Measurements from ENCODE around the gene CMTM3. TPM values are rescaled to one million over a fixed set of nuclear protein-coding genes. Genes with fewer than 3 reads are reported as not detected.

The CMTM3 gene
- total and polyA plus RNA-seq, 9 of the 15 experiments (the other 6 are each of a cell fraction or from before 2014, with no cell fraction given), result 4.6 to 33.4 (median 17.5) TPM

GRCh38 chr16:66569131-66569530 is 35.4 kb upstream of the CMTM3 start:
- BruUV-seq (replicated peaks), result no TSS peak
- Histone ChIP-seq H3K4me1 (replicated peaks in 1 of 2; ENCODE audit: control insufficient read depth in 2 of 2, insufficient read depth in 2 of 2, low read length in 2 of 2) (peaks cover 8 to 10% of the 10 kb centered on the region in 2 experiments; a peak in 4 of 5 replicates), H3K9ac (ENCODE audit: insufficient read depth in 1 of 2, low read depth in 2 of 2, low read length in 2 of 2) (no peak overlapping the region), H3K9me3 (replicated peaks; ENCODE audit: control insufficient read depth, insufficient read depth, low read depth, low read length) (no peaks in the 10 kb centered on the region), H3K36me3 (ENCODE audit: control insufficient read depth, insufficient read depth, low read length) (peaks cover 24% of the 10 kb centered on the region; the same call in 1 of the 3 replicates), H3K4me3 (no peak overlapping the region), H2AFZ (ENCODE audit: low read depth, low read length) (no peak overlapping the region), H3K27me3 (ENCODE audit: control insufficient read depth in 2 of 2, insufficient read depth in 2 of 2, low read length in 2 of 2) (no peaks in the 10 kb centered on the region), H4K20me1 (replicated peaks; ENCODE audit: control insufficient read depth, insufficient read depth, low read length) (no peaks in the 10 kb centered on the region), H3K4me2 (ENCODE audit: insufficient read depth, low read length) (no peak overlapping the region), H3K79me2 (ENCODE audit: control insufficient read depth, insufficient read depth, low read length) (no peaks in the 10 kb centered on the region), H3K27ac (ENCODE audit: extremely low read depth, low read depth, low read length) (no peak overlapping the region), H3K9me1 (ENCODE audit: control insufficient read depth, insufficient read depth, low read length) (no peaks in the 10 kb centered on the region)
- intact Hi-C loops (cut with micrococcal nuclease), result no loop called here
- ChIA-PET POLR2A (interaction anchor here (0.9 to 2.0 kb wide), 4 partner anchors 10 to 13 kb away, joined by 3 to 14 read pairs (median 4); partner anchors contain the start of gene CMTM2), CTCF (ENCODE audit: low intra/inter-chr PET ratio) (no interaction called here)
- ATAC-seq, result no peak
- FAIRE-seq, result no peak
- in situ Hi-C loops (cut with MboI), result no loop called here
- WGBS (ENCODE audit: insufficient coverage, low coverage, missing lambda C conversion rate), result 82% methylated on average over 1 of the region's 1 CpG
- DNase-seq (ENCODE audit: extremely low read depth in 1 of 4, low spot score in 3 of 4), result no peak
- TF ChIP-seq NKRF (IDR thresholded peaks at IDR 0.05; ENCODE audit: borderline replicate concordance), result no peak
- no peak for TF ChIP-seq DMBX1 (CRISPR knock-in tag; IDR thresholded peaks at IDR 0.05; ENCODE audit: borderline replicate concordance)
